HTR-8/SVneo (cell line): Measurements from ENCODE around the gene WASHC2A.
"Not testable (repeated sequence)": the region's sequence is repeated elsewhere in the genome, so short reads cannot be mapped to it uniquely, and the experiment has no call there.

ENCODE experiments used
- DNase-seq: peaks from one replicate; pipeline ENCODE4 v3.0.0; 2011; ENCODE audit warnings: low spot score, mixed read lengths; ENCODE audit not compliant: insufficient read length
- FAIRE-seq: peaks from 2 replicates; lab custom pipeline; 2011; peaks lifted over from hg19 to GRCh38; lab: Jason Lieb, UNC

WASHC2A gene

GRCh38 chr10:50132841-50133240 lies 65.1 kb downstream of the WASHC2A start:
- DNase-seq, FAIRE-seq: not testable (repeated sequence)

- FAIRE-seq, DNase-seq: not testable (repeated sequence)
Measured at GRCh38 chr10:50143512-50144174, 75.9 kb downstream of the WASHC2A start.

- FAIRE-seq, DNase-seq: not testable (repeated sequence)
Measured at GRCh38 chr10:50145575-50145974, 77.8 kb downstream of the WASHC2A start.

GRCh38 chr10:50152792-50153272 lies 85.1 kb downstream of the WASHC2A start:
- no peak for DNase-seq
- no peak for FAIRE-seq

GRCh38 chr10:50157868-50158267 lies 90.1 kb downstream of the WASHC2A start:
- DNase-seq, result not testable (repeated sequence)

GRCh38 chr10:50159856-50160255 lies 92.1 kb downstream of the WASHC2A start:
- DNase-seq, FAIRE-seq: not testable (repeated sequence)

More at GRCh38 chr10:50157868-50158267, 90.1 kb downstream of the WASHC2A start:
- FAIRE-seq, result not testable (repeated sequence)

- not testable (repeated sequence) for DNase-seq, FAIRE-seq
Measured at GRCh38 chr10:50165038-50165437, 97.3 kb downstream of the WASHC2A start.

GRCh38 chr10:50167833-50168232 lies 100.1 kb downstream of the WASHC2A start:
- not testable (repeated sequence) for FAIRE-seq, DNase-seq

- peak; percentile 12 for DNase-seq
- not testable (repeated sequence) for FAIRE-seq
Measured at GRCh38 chr10:50169506-50169905, 101.8 kb downstream of the WASHC2A start.

GRCh38 chr10:50174788-50175525 lies 107.2 kb downstream of the WASHC2A start:
- not testable (repeated sequence) for FAIRE-seq
- DNase-seq, result peak; percentile 1
